H1 (cell line): ENCODE measurements around the gene ADAMTS3. TPM values are rescaled to one million over a fixed set of nuclear protein-coding genes. Genes with fewer than 3 reads are reported as not detected.

Experiments
- ATF3 ChIP-seq: IDR thresholded peaks from 2 replicates; pipeline ENCODE4 v1.6.1; 2011; ENCODE audit warnings: low read depth, mild to moderate bottlenecking, low read length; ENCODE audit not compliant: insufficient read depth
- BACH1 ChIP-seq: IDR thresholded peaks from 2 replicates; pipeline ENCODE4 v1.6.1; 2012; ENCODE audit warnings: low read length, improper control_type of control experiment
- GABPA ChIP-seq: IDR thresholded peaks from 2 replicates; pipeline ENCODE4 v1.6.1; 2011; ENCODE audit warnings: mild to moderate bottlenecking, low read length, moderate library complexity, borderline replicate concordance; ENCODE audit not compliant: insufficient read depth
- JUND ChIP-seq: IDR thresholded peaks from 2 replicates; pipeline ENCODE4 v1.6.1; 2011; ENCODE audit warnings: mild to moderate bottlenecking, improper control_type of control experiment, low read length
- RAD21 ChIP-seq, 2 experiments: IDR thresholded peaks in 1 of 2; conservative IDR thresholded peaks in 1 of 2; 2 replicates each; pipeline ENCODE4 v1.6.1; 2011; ENCODE audit warnings: low read depth in 2 of 2, low read length in 2 of 2, improper control_type of control experiment in 1 of 2, inconsistent platforms in 1 of 2, mild to moderate bottlenecking in 1 of 2, moderate library complexity in 1 of 2
- SP2 ChIP-seq: IDR thresholded peaks from 2 replicates; pipeline ENCODE4 v1.6.1; 2012; ENCODE audit warnings: mild to moderate bottlenecking, low read length, inconsistent platforms
- polyA plus RNA-seq, 7 experiments: library from polyadenylated mRNA; depleted of rRNA in 3 of 7; stranded (reverse) in 5 of 7; unstranded in 2 of 7; fragments of >200 nt in 5 of 7; fragments of 200-250 nt in 2 of 7; gene quantifications; 1 replicate in 5 of 7; 2 replicates in 1 of 7; 4 replicates in 1 of 7; pipeline versions ENCODE4 v1.2.1 to v1.2.3, GENCODE V29; 2011 to 2013; ENCODE audit warnings: missing spikeins in 2 of 7, mixed read lengths in 2 of 7
- total RNA-seq: library from RNA; stranded (reverse); fragmentation: NEBNext Ultra II Directional; extraction: Animal tissue kit (Norgen Biotek cat#: 25700); gene quantifications from 2 replicates; pipeline ENCODE4 v1.2.1, GENCODE V29; 2021
- TF ChIP-seq, protein P1 (sequence below): fragments of 300-600 bp; sonication (generic); IDR thresholded peaks from 2 replicates; pipeline ENCODE4 v1.7.1; 2012; ENCODE audit warnings: low read length, moderate library complexity, mild to moderate bottlenecking, inconsistent platforms; ENCODE audit not compliant: insufficient replicate concordance

Gene ADAMTS3
- total and polyA plus RNA-seq, 2 of the 8 experiments (the other 6 are each of a cell fraction or from before 2014, with no cell fraction given): 1.3 to 3.4 TPM

- TF ChIP-seq, protein P1, sequence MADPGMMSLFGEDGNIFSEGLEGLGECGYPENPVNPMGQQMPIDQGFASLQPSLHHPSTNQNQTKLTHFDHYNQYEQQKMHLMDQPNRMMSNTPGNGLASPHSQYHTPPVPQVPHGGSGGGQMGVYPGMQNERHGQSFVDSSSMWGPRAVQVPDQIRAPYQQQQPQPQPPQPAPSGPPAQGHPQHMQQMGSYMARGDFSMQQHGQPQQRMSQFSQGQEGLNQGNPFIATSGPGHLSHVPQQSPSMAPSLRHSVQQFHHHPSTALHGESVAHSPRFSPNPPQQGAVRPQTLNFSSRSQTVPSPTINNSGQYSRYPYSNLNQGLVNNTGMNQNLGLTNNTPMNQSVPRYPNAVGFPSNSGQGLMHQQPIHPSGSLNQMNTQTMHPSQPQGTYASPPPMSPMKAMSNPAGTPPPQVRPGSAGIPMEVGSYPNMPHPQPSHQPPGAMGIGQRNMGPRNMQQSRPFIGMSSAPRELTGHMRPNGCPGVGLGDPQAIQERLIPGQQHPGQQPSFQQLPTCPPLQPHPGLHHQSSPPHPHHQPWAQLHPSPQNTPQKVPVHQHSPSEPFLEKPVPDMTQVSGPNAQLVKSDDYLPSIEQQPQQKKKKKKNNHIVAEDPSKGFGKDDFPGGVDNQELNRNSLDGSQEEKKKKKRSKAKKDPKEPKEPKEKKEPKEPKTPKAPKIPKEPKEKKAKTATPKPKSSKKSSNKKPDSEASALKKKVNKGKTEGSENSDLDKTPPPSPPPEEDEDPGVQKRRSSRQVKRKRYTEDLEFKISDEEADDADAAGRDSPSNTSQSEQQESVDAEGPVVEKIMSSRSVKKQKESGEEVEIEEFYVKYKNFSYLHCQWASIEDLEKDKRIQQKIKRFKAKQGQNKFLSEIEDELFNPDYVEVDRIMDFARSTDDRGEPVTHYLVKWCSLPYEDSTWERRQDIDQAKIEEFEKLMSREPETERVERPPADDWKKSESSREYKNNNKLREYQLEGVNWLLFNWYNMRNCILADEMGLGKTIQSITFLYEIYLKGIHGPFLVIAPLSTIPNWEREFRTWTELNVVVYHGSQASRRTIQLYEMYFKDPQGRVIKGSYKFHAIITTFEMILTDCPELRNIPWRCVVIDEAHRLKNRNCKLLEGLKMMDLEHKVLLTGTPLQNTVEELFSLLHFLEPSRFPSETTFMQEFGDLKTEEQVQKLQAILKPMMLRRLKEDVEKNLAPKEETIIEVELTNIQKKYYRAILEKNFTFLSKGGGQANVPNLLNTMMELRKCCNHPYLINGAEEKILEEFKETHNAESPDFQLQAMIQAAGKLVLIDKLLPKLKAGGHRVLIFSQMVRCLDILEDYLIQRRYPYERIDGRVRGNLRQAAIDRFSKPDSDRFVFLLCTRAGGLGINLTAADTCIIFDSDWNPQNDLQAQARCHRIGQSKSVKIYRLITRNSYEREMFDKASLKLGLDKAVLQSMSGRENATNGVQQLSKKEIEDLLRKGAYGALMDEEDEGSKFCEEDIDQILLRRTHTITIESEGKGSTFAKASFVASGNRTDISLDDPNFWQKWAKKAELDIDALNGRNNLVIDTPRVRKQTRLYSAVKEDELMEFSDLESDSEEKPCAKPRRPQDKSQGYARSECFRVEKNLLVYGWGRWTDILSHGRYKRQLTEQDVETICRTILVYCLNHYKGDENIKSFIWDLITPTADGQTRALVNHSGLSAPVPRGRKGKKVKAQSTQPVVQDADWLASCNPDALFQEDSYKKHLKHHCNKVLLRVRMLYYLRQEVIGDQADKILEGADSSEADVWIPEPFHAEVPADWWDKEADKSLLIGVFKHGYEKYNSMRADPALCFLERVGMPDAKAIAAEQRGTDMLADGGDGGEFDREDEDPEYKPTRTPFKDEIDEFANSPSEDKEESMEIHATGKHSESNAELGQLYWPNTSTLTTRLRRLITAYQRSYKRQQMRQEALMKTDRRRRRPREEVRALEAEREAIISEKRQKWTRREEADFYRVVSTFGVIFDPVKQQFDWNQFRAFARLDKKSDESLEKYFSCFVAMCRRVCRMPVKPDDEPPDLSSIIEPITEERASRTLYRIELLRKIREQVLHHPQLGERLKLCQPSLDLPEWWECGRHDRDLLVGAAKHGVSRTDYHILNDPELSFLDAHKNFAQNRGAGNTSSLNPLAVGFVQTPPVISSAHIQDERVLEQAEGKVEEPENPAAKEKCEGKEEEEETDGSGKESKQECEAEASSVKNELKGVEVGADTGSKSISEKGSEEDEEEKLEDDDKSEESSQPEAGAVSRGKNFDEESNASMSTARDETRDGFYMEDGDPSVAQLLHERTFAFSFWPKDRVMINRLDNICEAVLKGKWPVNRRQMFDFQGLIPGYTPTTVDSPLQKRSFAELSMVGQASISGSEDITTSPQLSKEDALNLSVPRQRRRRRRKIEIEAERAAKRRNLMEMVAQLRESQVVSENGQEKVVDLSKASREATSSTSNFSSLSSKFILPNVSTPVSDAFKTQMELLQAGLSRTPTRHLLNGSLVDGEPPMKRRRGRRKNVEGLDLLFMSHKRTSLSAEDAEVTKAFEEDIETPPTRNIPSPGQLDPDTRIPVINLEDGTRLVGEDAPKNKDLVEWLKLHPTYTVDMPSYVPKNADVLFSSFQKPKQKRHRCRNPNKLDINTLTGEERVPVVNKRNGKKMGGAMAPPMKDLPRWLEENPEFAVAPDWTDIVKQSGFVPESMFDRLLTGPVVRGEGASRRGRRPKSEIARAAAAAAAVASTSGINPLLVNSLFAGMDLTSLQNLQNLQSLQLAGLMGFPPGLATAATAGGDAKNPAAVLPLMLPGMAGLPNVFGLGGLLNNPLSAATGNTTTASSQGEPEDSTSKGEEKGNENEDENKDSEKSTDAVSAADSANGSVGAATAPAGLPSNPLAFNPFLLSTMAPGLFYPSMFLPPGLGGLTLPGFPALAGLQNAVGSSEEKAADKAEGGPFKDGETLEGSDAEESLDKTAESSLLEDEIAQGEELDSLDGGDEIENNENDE: no peak
- TF ChIP-seq SP2: no peak
- TF ChIP-seq RAD21 (IDR thresholded peaks at IDR 0.05 in 1 of 2, conservative IDR thresholded peaks at IDR 0.05 in 1 of 2; ENCODE audit: low read depth in 2 of 2, low read length in 2 of 2): no peak
- no peak for TF ChIP-seq BACH1
- TF ChIP-seq JUND: no peak
- no peak for TF ChIP-seq ATF3
- TF ChIP-seq GABPA: no peak
Measured at GRCh38 chr4:72429397-72429889, 139.6 kb downstream of the ADAMTS3 start (continued).
